ENCODE results near the gene AKAP1. TPM values are rescaled to one million over a fixed set of nuclear protein-coding genes. Genes with fewer than 3 reads are reported as not detected.

AKAP1 gene
- polyA plus RNA-seq, 3 donors = 5.6 to 14.6 (median 6.8) TPM

DNA sequence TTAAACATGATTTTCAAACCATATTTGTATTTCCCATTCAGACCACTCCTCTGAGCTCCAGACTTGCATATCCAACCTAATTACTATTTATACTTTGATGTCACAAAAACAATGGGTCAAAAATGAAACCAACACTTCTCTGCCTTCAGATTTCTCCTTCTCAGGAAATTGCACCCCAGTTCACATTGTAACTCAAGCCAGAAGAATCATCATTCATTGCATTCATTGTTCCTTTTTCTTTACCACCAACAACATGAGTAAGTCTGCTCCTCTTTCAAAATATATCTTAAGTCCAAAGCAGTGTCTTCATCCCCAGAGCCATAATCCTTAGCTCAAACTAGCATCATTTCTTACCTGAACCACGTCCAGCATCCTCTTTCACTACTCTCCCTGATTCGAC lies 2.6 kb upstream of the AKAP1 start:
- peaks cover 37 to 52% of the 10 kb centered on the region in 2 donors for H3K4me1 ChIP-seq (ENCODE audit: control insufficient read depth in 1 of 2, insufficient read depth in 2 of 2, low read length in 2 of 2)
- peak overlapping the region; percentile 71 to 90 (median 84) for H3K27ac Mint-ChIP-seq
- no peaks in the 10 kb centered on the region for H3K9me3 ChIP-seq (replicated peaks in 1 of 2; ENCODE audit: control insufficient read depth in 1 of 2, insufficient read depth in 1 of 2, low read length in 2 of 2)
- no peaks in the 10 kb centered on the region for H3K27me3 ChIP-seq (ENCODE audit: control insufficient read depth in 2 of 2, insufficient read depth in 2 of 2, low read length in 2 of 2)
- peak overlapping the region; percentile 36 to 73 for H3K27ac ChIP-seq (ENCODE audit: low read depth in 1 of 2, low read length in 2 of 2)
- no peaks in the 10 kb centered on the region for H3K36me3 ChIP-seq (replicated peaks in 1 of 2; ENCODE audit: control insufficient read depth in 1 of 2, insufficient read depth in 2 of 2, low read length in 2 of 2)
- H3K9ac ChIP-seq (ENCODE audit: insufficient read depth, low read length, poor library complexity, severe bottlenecking) = no peak overlapping the region
- H3K4me3 ChIP-seq (replicated peaks in 1 of 3; ENCODE audit: low read depth in 2 of 3, low read length in 3 of 3) = peak overlapping the region in 1 of 3 experiments; percentile 28
- H3K27me3 Mint-ChIP-seq (ENCODE audit: low read depth in 3 of 3) = peaks cover 0 to 4% (median 0%) of the 10 kb centered on the region in 3 donors
- H3K36me3 Mint-ChIP-seq = no peaks in the 10 kb centered on the region
- 35% methylated on average over 2 of the region's 2 CpGs for WGBS (ENCODE audit: insufficient coverage)
- peak overlapping the region; percentile 36 for H3K4me2 ChIP-seq (replicated peaks; ENCODE audit: extremely low read depth, low read length, poor library complexity, severe bottlenecking)
- peak overlapping the region; percentile 22 for H3K4me3 Mint-ChIP-seq
- peaks cover 39% of the 10 kb centered on the region for H3K4me1 Mint-ChIP-seq
- intact Hi-C loops (cut with micrococcal nuclease) = loop anchor here in 1 of 2 donors (10.0 kb wide), 1 partner anchor 78 kb away; no protein-coding TSS in a partner anchor
- H4K20me1 ChIP-seq (ENCODE audit: insufficient read depth, low read length) = peaks cover 2% of the 10 kb centered on the region
- peaks cover 17% of the 10 kb centered on the region for H3K79me2 ChIP-seq (ENCODE audit: insufficient read depth, low read length)
- TF ChIP-seq, protein P1, sequence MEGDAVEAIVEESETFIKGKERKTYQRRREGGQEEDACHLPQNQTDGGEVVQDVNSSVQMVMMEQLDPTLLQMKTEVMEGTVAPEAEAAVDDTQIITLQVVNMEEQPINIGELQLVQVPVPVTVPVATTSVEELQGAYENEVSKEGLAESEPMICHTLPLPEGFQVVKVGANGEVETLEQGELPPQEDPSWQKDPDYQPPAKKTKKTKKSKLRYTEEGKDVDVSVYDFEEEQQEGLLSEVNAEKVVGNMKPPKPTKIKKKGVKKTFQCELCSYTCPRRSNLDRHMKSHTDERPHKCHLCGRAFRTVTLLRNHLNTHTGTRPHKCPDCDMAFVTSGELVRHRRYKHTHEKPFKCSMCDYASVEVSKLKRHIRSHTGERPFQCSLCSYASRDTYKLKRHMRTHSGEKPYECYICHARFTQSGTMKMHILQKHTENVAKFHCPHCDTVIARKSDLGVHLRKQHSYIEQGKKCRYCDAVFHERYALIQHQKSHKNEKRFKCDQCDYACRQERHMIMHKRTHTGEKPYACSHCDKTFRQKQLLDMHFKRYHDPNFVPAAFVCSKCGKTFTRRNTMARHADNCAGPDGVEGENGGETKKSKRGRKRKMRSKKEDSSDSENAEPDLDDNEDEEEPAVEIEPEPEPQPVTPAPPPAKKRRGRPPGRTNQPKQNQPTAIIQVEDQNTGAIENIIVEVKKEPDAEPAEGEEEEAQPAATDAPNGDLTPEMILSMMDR (IDR thresholded peaks at IDR 0.05) = no peak
- peak overlapping the region; percentile 57 for H2AFZ ChIP-seq (ENCODE audit: insufficient read depth, low read depth, low read length, poor library complexity, severe bottlenecking)
- peak; percentile 37 to 49 (median 48) for DNase-seq
- H3K9me3 Mint-ChIP-seq = no peaks in the 10 kb centered on the region

DNA sequence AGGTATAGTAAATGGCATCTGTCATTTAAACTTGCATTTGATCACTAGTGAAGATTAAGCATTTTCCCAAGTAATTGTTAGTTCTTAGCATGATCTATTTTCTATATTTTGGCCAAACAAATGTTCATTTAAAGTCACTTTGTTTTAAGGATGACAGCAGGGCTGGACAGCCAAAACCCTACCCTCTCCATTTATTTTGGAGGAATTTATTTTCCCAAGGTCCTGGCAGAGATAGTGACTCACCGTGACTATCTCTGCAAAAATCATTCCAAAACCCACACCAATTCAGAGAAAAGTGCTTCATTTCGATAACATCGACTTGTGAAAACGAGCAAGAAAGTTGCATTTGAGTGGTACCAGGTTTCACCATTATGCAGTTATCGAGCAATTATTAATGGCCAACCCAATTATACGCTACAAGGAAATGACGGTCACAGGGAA lies 665 bp upstream of the AKAP1 start:
- 0% methylated on average over 5 of the region's 7 CpGs for WGBS (ENCODE audit: insufficient coverage)
- intact Hi-C loops (cut with micrococcal nuclease) = loop anchor here in 1 of 2 donors (10.0 kb wide), 1 partner anchor 80 kb away; no protein-coding TSS in a partner anchor
- Mint-ChIP-seq H3K4me1 (peaks cover 47% of the 10 kb centered on the region), H3K27ac (peak overlapping the region; percentile 89 to 96 (median 94)), H3K27me3 (ENCODE audit: low read depth in 3 of 3) (peaks cover 0 to 4% (median 0%) of the 10 kb centered on the region in 3 donors), H3K36me3 (peaks cover 0 to 4% of the 10 kb centered on the region in 2 donors), H3K4me3 (peak overlapping the region; percentile 84 to 92), H3K9me3 (no peaks in the 10 kb centered on the region)
- TF ChIP-seq, protein P1 (IDR thresholded peaks at IDR 0.05) = no peak
- Histone ChIP-seq H3K36me3 (replicated peaks in 1 of 2; ENCODE audit: control insufficient read depth in 1 of 2, insufficient read depth in 2 of 2, low read length in 2 of 2) (no peaks in the 10 kb centered on the region), H3K27ac (ENCODE audit: low read depth in 1 of 2, low read length in 2 of 2) (peak overlapping the region; percentile 92 to 97), H3K9me3 (replicated peaks in 1 of 2; ENCODE audit: control insufficient read depth in 1 of 2, insufficient read depth in 1 of 2, low read length in 2 of 2) (no peaks in the 10 kb centered on the region), H4K20me1 (ENCODE audit: insufficient read depth, low read length) (peaks cover 10% of the 10 kb centered on the region), H3K4me3 (replicated peaks in 1 of 3; ENCODE audit: low read depth in 2 of 3, low read length in 3 of 3) (peak overlapping the region; percentile 72 to 90 (median 79)), H3K4me2 (replicated peaks; ENCODE audit: extremely low read depth, low read length, poor library complexity, severe bottlenecking) (peak overlapping the region; percentile 84), H3K4me1 (ENCODE audit: control insufficient read depth in 1 of 2, insufficient read depth in 2 of 2, low read length in 2 of 2) (peaks cover 37 to 52% of the 10 kb centered on the region in 2 donors), H3K79me2 (ENCODE audit: insufficient read depth, low read length) (peaks cover 35% of the 10 kb centered on the region), H2AFZ (ENCODE audit: insufficient read depth, low read depth, low read length, poor library complexity, severe bottlenecking) (peak overlapping the region; percentile 93), H3K27me3 (ENCODE audit: control insufficient read depth in 2 of 2, insufficient read depth in 2 of 2, low read length in 2 of 2) (no peaks in the 10 kb centered on the region), H3K9ac (ENCODE audit: insufficient read depth, low read length, poor library complexity, severe bottlenecking) (peak overlapping the region; percentile 91)
- DNase-seq = no peak
